ENCODE results near the gene CCDC148. TPM values are rescaled to one million over a fixed set of nuclear protein-coding genes. Genes with fewer than 3 reads are reported as not detected.

The CCDC148 gene
- total and polyA plus RNA-seq, 2 donors (not counting 3 experiments of a cell fraction or from before 2014, with no cell fraction given): 0.04 to 0.69 TPM

DNA sequence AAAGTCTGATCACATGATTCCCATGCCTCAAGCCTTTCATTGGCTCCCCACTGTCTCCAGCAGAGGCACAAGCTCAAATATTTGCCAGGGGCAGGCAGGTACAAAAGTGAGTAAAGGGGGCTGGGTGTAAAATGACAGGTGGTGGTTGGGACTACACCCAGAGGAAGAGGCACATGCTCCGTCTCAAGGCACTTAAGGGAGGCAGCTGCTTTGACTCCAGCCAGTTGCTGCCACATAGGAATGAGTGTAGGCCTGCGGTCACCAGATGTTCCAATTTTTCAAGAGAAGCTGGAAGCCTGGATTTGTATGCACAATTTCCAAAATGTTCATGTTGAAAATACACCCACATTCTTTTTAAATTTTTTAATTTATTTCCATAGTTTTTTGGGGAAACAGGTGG, 190.4 kb downstream of the CCDC148 start:
- Histone ChIP-seq H3K4me2 (ENCODE audit: insufficient read depth, low read length) (no peak overlapping the region), H4K20me1 (replicated peaks; ENCODE audit: control insufficient read depth, extremely low read depth, insufficient read depth, low read length) (no peaks in the 10 kb centered on the region), H3K79me2 (ENCODE audit: control insufficient read depth, insufficient read depth, low read length) (no peaks in the 10 kb centered on the region), H2AFZ (ENCODE audit: low read depth, low read length) (no peak overlapping the region), H3K27me3 (ENCODE audit: control insufficient read depth in 2 of 2, insufficient read depth in 2 of 2, low read length in 2 of 2) (peaks cover 0 to 2% of the 10 kb centered on the region in 2 experiments), H3K9me3 (replicated peaks; ENCODE audit: control insufficient read depth, insufficient read depth, low read length) (no peaks in the 10 kb centered on the region), H3K36me3 (ENCODE audit: control insufficient read depth in 2 of 2, extremely low read depth in 1 of 2, insufficient read depth in 2 of 2, low read length in 2 of 2) (no peaks in the 10 kb centered on the region), H3K4me1 (ENCODE audit: control insufficient read depth, extremely low read depth, insufficient read depth, low read length) (no peaks in the 10 kb centered on the region), H3K27ac (ENCODE audit: insufficient read depth, low read depth, low read length) (no peak overlapping the region), H3K9me1 (replicated peaks; ENCODE audit: control insufficient read depth, extremely low read depth, insufficient read depth, low read length) (no peaks in the 10 kb centered on the region), H3K4me3 (replicated peaks in 1 of 3; ENCODE audit: insufficient read depth in 1 of 3, low read depth in 1 of 3, low read length in 3 of 3) (no peak overlapping the region), H3K9ac (replicated peaks; ENCODE audit: extremely low read depth, insufficient read depth, low read length) (no peak overlapping the region)
- intact Hi-C loops (cut with micrococcal nuclease) (no loop called here), dilution Hi-C loops (cut with MboI; ENCODE audit: extremely low pct_ligation_motif_present, low sequenced_read_pairs) (no loop called here)
- DNase-seq (ENCODE audit: low read depth, low spot score) (no peak), FAIRE-seq (no peak)
- ChIA-PET POLR2A (no interaction called here), CTCF (no interaction called here)
- no peak for TF ChIP-seq GATA2 (IDR thresholded peaks at IDR 0.05; ENCODE audit: insufficient read depth, insufficient read length, low read depth, low read length)
- BruUV-seq (replicated peaks): no TSS peak

GRCh38 chr2:158255257-158255656, 201.3 kb downstream of the CCDC148 start:
- TF ChIP-seq MYC (IDR thresholded peaks at IDR 0.05; ENCODE audit: low read depth, low read length) (no peak), EZH2 (IDR thresholded peaks at IDR 0.05; ENCODE audit: borderline replicate concordance, low read depth, low read length, severe bottlenecking) (no peak), JUN (IDR thresholded peaks at IDR 0.05; ENCODE audit: borderline replicate concordance, insufficient read depth, insufficient read length, low read depth) (no peak), GATA2 (IDR thresholded peaks at IDR 0.05; ENCODE audit: insufficient read depth, insufficient read length, low read depth, low read length) (no peak)
- TF ChIP-seq, protein P1, sequence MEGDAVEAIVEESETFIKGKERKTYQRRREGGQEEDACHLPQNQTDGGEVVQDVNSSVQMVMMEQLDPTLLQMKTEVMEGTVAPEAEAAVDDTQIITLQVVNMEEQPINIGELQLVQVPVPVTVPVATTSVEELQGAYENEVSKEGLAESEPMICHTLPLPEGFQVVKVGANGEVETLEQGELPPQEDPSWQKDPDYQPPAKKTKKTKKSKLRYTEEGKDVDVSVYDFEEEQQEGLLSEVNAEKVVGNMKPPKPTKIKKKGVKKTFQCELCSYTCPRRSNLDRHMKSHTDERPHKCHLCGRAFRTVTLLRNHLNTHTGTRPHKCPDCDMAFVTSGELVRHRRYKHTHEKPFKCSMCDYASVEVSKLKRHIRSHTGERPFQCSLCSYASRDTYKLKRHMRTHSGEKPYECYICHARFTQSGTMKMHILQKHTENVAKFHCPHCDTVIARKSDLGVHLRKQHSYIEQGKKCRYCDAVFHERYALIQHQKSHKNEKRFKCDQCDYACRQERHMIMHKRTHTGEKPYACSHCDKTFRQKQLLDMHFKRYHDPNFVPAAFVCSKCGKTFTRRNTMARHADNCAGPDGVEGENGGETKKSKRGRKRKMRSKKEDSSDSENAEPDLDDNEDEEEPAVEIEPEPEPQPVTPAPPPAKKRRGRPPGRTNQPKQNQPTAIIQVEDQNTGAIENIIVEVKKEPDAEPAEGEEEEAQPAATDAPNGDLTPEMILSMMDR (IDR thresholded peaks at IDR 0.05; ENCODE audit: extremely low read depth in 1 of 2, insufficient read depth in 1 of 2, low read depth in 1 of 2, low read length in 2 of 2): no peak
- Histone ChIP-seq H3K9ac (replicated peaks; ENCODE audit: extremely low read depth, insufficient read depth, low read length) (no peak overlapping the region), H3K79me2 (ENCODE audit: control insufficient read depth, insufficient read depth, low read length) (no peaks in the 10 kb centered on the region), H3K27me3 (ENCODE audit: control insufficient read depth in 2 of 2, insufficient read depth in 2 of 2, low read length in 2 of 2) (peaks cover 5 to 25% of the 10 kb centered on the region in 2 experiments), H3K36me3 (ENCODE audit: control insufficient read depth in 2 of 2, extremely low read depth in 1 of 2, insufficient read depth in 2 of 2, low read length in 2 of 2) (no peaks in the 10 kb centered on the region), H3K4me2 (ENCODE audit: insufficient read depth, low read length) (no peak overlapping the region), H2AFZ (ENCODE audit: low read depth, low read length) (no peak overlapping the region), H3K9me3 (replicated peaks; ENCODE audit: control insufficient read depth, insufficient read depth, low read length) (no peaks in the 10 kb centered on the region), H3K4me3 (replicated peaks in 1 of 3; ENCODE audit: insufficient read depth in 1 of 3, low read depth in 1 of 3, low read length in 3 of 3) (no peak overlapping the region), H4K20me1 (replicated peaks; ENCODE audit: control insufficient read depth, extremely low read depth, insufficient read depth, low read length) (no peaks in the 10 kb centered on the region), H3K27ac (ENCODE audit: insufficient read depth, low read depth, low read length) (no peak overlapping the region), H3K4me1 (ENCODE audit: control insufficient read depth, extremely low read depth, insufficient read depth, low read length) (no peaks in the 10 kb centered on the region), H3K9me1 (replicated peaks; ENCODE audit: control insufficient read depth, extremely low read depth, insufficient read depth, low read length) (no peaks in the 10 kb centered on the region)
- FAIRE-seq (no peak), DNase-seq (ENCODE audit: low read depth, low spot score) (no peak)
- CTCF ChIA-PET: no interaction called here
- POLR2A ChIA-PET: no interaction called here
- BruUV-seq (replicated peaks): no TSS peak
- dilution Hi-C loops (cut with MboI; ENCODE audit: extremely low pct_ligation_motif_present, low sequenced_read_pairs) (no loop called here), intact Hi-C loops (cut with micrococcal nuclease) (no loop called here)

All from endothelial cell of umbilical vein (primary cell).